NK-92 (cell line): Measurements from ENCODE around the gene SIRT3.
"Not testable (repeated sequence)": the region's sequence is repeated elsewhere in the genome, so short reads cannot be mapped to it uniquely, and the experiment has no call there.

ENCODE experiments used
- DNase-seq: peaks from one replicate; lab custom pipeline; 2025; ENCODE audit not compliant: unreplicated experiment; lab: John Stamatoyannopoulos, UW

The SIRT3 gene

DNA sequence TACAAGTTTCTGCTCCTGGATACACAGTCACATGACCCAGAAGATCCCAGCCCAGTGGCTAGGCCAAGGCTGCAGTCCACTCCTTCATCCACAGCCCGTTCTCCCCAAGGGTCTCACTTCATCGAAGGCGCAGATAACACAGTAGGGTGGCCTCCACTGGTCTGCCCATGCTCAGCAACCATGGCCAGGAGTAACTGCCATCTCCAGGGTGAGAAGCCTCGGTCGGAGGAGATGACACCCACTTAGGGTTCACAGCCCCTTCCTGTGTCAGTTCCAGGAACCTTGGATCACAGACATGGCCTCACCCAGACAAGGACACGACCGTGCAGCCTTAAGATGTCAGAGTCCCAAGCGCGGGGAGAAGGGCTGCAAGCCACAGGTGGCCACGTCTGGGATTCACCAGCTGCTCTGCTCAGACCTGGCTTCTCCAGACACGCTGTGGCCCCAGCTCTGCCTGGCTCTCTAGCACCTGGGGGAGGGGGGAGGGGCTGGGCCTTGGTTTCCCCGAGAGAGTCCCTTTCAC lies 31.5 kb downstream of the SIRT3 start:
- no peak for DNase-seq

DNA sequence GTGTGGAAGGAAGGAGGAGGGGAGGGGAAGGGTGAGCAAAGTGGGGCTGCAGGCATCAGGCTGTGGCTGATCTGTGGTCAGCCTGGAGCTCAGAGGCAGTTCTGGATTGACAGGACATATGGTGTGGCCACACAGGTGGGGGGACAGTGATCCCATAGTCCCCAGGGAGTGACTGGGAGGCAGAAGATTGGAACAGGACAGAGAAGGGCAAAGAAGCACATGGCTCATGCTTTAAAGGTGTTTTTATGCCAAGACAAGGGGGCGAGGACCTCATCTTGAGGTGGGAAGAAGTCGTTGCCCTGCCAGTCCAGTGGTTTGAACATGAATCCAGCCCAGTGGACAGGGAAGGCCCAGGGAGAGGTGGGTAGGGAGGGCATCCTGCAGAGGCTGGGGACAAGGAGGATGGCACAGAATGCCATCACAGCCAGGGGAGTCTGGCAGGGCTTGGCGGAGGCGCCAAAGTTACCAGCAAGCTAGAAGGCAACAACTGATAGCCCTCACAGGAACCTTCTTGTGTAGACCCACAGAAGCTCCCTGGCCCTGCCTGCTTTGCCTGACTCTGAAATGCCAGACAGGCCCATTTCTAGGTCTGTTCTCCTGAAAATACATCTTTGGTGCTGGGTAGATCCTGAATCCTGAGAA lies 32.1 kb downstream of the SIRT3 start:
- DNase-seq = no peak

DNA sequence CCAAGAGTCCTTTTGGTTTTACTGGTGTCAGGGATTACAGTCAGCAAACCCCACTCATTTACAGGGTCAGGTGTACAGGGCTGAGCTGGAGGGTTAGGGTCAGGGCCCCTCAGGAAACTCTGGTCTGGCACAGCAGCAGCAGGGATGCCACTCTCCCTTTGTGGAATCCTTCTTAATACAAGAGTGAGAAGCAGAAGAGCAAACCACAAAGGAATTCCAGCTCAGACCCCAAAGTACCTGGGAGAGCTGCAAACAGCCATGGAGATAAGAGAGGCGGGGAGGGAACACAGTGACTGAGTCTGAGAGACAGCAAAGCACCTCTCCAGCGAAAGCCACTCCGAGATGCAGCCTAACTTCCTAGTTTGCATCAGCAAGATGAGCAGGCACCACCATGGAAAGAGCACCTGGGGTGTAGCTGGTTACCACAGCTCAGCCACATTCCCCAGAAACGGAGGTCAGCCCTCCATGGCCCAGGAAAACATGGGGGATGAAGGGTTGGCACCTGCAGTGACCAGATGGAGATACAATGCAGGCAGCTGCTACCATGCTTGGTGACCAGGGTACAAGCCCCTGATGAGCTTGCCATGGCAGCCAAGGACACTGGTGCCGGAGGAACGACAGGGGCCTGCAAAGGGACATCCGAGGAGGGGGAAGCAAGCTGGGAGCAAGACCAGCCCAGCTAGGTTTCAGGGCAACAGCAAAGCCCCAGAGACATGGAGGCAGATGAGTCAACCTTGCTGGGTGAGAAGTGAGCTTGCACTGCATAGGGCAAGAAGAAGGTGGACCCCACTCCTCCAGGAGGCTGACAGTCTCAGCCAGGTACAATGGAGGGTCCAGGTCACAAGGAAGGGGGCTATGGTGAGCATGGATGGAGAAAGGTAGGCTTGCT lies 32.8 kb downstream of the SIRT3 start:
- DNase-seq = no peak

DNA sequence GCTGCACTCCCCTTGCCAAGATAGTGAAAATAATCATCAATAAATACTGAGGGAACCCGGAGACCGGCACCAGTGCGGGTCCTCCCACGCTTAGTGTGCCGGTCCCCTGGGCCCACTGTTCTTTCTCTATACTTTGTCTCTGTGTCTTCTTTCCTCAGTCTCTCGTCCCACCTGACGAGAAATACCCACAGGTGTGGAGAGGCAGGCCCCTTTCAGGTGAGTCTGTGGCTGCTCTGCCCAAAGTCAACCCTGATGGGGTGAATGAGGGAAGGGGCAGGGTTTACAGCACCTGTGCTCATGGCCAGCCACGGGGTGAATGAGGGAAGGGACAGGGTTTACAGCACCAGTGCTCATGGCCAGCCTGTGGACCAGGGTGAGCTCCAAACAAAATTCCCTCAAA lies 33.7 kb downstream of the SIRT3 start:
- no peak for DNase-seq

DNA sequence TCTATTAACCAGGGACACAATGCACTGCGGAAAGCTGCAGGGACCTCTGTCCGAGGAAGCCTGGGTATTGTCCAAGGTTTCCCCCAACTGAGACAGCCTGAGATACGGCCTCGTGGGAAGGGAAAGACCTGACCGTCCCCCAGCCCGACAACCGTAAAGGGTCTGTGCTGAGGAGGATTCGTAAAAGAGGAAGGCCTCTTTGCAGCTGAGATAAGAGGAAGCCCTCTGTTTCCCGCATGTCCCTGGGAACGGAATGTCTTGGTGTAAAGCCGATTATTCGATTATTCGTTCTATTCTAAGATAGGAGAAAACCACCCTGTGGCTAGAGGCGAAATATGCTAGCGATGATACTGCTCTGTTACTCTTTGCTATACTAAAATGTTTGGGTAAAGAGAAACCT lies 34.2 kb downstream of the SIRT3 start:
- DNase-seq = no peak

DNA sequence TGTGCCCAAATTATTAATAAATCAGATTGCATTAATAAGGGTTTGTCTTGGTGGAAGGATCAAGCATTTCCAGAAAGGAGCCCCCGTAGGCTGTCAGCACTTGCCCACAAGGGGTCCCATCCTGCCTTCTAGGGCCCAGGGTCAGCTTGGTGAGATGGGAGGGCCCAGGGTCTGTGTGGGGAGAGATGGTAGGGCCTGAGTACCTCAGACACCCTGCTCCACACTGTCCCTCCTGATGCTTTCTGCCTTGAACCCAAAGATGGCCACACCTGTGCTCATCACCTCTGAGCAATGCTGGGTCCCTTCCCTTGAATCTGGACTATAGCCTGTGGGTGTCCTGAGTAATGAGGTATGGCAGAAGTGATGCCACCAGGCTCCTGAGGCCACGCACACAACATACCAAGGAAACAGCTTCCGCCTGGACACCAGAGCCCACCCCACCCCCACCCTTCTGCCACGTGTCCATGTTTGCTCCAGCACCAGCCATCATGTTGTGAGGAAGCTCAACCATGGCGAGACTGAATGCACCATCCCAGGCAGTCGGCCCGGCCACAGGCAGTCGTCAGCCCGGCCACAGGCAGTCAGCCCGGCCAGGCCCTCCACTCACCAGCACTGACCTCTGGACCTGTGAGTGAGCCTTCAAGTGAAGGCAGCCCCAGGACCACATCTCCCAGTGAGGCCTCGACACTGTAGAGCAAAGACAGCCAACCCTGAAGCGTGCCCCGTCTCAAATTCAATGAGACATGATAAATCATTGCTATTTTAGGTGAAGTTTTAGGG lies 35.7 kb downstream of the SIRT3 start:
- no peak for DNase-seq

DNA sequence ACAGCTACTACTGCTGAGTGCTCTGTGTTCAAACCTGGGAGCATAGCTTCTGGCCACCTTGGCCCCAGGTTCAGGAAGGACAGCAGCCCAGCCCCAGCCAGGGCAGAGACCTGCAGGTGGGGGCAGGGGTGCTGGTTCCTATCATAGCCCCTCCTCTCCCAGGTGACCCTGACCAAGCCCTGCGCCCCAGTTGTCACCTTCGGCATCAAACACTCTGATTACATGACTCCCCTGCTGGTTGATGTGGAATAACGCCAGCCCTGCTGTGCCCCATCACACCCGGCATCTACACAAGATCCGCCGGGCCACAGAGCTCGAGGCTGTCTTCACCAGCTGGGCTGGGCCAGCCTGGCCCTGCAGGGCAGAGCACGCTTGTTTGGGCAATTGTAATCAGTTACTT lies 36.4 kb downstream of the SIRT3 start:
- DNase-seq = no peak

DNA sequence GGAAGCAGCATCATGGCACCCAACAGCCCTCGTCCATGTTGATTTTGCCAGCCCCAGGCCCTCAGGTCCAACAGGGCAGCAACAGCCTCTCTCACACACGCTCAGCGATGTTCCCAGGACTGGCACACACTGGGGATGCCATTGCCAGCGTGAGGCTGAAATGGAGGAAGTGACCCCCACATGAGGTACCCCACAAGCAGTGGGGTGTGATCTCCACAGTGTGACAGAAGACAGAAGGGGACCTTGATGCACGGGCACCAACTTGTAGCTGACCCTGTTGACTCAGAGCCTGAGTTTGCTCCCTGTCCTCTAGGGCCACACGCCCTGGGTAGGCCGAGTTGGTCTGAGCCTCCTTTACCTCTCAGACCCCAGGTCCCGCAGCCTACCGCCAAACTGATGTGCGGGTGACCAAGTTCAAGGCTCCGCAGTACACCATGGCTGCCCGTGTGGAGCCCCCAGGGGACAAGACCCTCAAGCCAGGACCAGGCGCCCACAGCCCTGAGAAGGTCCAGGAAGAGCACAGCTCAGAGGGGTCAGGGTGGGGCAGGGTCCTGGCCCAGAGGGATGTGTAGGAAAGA lies 37.0 kb downstream of the SIRT3 start:
- DNase-seq = no peak

DNA sequence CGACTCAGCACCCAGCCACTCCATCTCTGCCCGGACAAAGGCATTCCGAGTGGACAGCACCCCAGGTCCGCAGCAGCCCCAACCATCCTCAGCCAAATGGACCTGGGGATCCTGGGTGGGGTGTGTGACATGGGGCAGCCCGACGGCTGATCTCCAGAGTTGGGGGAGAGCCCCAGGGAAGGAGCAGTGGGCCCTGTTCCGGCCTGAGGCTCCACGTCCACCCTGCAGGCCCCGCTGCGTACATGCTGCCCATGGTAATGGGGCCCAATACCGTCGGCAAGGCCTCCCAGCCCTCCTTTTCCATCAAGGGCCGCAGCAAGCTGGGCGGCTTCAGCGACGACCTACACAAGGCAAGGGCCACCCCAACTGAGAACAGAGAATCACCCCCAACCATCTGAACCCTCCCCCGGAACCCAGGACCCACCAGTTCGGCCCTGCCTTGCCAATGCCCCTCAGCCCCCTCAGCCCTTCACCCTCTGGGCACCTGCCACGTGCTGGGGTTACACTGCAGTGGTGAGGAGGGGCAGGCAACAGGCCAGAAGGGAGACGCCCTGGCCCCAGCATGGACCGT lies 37.8 kb downstream of the SIRT3 start:
- no peak for DNase-seq

DNA sequence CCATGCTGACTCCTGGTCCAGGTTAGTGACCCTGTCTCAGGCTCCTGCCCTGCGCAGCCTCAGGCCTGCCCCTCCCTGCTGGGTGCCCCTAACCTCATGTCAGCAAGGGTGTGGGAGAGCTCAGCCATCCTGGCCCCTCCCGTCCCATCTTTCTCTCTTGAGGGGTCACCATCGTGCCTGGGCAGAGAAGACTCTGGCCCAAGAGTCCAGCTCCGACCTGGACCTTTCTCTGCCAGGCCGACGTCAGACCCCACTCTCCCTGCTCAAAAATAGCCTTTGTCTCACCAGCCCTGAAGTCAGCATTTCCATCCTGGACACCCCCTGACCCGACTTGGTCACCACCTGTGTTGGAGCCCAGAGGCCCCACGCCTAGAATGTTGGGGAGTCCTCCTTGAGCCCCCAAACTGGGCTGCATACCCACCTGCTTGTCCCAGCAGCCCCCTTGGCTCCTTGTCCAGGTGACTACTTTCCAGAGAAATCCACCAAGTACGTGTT lies 38.4 kb downstream of the SIRT3 start:
- DNase-seq = no peak

DNA sequence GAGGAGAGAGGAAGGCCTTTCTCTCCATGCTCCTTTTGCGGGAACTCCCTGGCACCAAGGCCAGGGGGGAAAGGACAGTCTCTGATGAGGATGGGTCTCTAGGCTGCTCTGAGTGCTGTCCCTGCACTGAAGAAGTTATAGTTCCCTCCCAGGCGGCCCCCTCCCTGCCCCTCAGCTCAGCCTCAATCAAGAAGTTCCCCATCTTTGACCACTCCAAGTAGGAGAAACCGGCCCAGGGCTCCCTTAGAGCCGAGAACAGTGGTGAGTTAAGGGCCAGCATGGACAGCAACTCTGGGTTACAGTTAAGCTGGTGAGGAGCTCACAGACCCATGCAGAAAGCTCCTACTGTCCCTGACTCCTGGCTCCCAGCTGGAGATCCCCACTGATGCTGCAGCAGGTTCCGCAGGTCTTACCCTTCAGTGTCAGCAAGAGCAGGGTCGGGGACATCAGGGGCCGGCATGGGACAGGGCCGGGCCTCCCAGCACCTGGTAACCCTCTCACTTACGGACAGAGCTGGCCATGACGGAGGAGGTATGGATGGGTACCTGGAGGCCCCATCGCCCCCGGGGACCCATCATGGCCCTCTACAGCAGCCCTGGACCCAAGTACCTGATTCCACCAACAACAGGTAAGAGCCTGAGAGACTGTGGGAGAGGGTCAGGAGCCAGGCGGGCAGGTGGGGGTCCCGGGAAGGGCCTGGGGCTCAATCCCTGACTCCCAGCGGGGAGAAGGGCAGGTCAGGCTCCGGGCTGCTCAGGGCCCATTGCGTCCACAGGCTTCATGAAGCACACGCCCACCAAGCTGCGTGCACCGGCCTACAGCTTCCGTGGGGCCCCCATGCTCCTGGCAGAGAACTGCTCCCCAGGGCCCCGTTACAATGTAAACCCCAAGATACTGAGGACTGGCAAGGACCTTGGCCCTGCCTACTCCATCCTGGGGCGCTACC lies 39.1 kb downstream of the SIRT3 start:
- DNase-seq = no peak

DNA sequence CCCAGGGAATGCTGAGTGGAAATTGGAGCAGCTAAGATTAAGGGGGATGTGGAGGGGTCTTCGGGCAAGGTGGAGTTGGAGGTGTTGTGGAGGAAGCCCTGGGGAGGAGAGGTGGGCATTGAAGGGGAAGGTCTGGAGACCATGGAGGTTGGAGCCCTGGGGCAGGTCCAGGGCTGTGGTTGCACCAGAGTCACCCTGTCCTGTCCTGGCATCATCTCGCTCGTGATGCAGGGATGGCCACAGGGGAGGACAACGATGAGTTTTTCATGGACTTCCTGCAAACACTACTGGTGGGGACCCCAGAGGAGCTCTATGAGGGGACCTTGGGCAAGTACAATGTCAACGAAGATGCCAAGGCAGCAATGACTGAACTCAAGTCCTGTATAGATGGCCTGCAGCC lies 42.7 kb downstream of the SIRT3 start:
- DNase-seq = not testable (repeated sequence)

DNA sequence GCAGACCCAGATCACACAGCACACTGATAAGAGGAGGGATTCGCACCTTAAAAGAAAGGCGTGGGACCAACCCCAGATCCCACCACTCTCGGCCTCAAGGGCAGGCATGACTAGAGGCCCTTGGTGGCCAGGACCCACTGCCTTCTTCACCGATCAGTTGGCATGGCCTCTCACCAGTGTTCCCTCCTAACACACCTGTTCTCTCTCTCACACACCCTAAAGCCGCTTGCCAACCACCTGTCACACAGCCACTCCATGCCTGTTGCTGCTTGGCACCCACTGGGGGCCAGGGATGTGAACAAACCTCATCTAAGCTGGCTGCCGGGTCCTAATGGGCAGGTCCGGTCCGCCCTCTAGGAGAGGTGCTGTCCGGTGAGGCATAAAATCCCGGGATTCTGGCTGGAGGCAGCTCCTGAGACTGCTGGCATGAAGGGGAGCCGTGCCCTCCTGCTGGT lies 43.4 kb downstream of the SIRT3 start, which contains the start of gene SCGB1C1:
TSS of gene SCGB1C1 (plus strand) at position 405 of the 455 bp plus-strand sequence. CDS start at position 427, 22 bp downstream.
- DNase-seq = not testable (repeated sequence)

DNA sequence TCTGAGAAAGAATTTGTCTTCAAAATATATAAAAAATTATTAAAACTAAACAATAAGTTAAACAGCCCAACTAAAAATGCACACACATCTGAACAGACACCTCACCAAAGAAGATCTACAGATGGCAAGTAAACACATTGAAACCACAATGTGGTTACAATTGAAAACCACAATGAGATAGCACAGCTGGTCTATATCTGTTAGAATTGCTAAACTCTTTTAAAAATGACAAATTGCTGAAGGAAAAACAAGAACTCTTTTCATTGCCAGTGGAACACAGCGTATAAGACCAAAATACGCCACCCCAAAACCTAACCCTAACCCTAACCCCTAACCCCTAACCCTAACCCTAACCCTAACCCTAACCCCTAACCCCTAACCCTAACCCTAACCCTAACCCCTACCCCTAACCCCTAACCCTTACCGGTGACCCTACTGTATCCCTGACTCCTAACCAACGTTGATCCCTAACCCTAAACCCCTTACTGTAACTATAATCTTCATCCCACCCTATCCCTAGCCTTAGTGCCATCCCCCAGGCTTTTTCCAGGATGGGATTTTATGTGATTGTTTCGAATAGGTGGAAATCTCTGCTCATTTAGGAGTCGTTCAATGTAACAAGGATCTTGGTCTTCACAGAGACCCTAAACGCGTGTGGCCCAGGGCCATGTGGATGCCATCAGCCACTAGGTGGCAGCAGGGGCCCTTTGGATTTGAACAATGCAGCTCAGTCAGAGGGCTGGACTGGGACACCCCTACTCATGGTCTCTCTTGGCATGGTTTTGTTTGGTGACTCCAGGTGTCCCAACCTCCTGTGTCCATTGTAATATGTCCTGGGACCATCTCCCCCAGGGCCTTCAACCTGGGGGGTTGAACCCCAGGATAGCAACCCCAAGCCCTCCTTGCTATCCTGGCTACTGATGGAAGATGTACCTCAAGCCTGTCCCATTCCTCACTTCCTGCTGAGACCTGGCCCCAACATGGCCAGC lies 44.4 kb downstream of the SIRT3 start:
- DNase-seq = not testable (repeated sequence)

DNA sequence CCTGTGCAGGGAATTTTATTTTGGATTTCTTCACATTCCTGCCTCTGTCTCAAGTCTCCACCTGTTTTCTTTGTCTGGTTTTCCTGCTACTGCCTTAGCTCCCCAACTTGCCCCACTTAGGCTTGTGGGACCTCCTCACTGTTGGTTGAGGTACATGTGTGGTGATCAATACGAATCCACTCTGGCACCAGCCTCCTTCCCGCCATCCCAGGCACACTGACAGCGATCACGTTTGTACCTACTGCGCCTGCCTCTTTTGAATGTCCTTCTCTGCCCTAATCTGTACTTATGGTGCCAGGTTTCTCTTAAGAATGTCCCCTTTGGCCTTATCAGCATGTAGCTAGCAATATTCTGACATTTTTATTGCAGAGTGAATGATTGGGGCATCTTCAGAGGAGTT lies 45.6 kb downstream of the SIRT3 start:
- DNase-seq = not testable (repeated sequence)

DNA sequence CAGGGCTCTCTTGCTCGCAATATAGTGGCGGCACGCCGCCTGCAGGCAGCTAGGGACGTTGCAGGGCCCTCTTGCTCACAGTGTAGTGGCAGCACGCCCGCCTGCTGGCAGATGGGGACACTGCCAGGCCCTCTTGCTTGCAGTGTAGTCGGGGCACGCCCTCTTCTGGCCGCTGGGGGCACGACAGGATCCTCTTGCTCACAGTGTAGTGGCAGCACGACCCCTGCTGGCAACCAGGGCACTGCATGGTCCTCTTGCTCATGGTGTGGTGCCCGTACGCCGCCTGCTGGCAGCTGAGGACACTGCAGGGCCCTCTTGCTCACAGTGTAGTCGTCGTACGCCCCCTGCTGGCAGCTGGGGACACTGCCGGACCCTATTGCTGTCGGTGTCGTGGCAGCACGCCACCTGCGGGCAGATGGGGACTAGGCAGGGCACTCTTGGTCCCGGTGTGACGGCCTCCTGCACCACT lies 46.3 kb downstream of the SIRT3 start:
- not testable (repeated sequence) for DNase-seq

DNA sequence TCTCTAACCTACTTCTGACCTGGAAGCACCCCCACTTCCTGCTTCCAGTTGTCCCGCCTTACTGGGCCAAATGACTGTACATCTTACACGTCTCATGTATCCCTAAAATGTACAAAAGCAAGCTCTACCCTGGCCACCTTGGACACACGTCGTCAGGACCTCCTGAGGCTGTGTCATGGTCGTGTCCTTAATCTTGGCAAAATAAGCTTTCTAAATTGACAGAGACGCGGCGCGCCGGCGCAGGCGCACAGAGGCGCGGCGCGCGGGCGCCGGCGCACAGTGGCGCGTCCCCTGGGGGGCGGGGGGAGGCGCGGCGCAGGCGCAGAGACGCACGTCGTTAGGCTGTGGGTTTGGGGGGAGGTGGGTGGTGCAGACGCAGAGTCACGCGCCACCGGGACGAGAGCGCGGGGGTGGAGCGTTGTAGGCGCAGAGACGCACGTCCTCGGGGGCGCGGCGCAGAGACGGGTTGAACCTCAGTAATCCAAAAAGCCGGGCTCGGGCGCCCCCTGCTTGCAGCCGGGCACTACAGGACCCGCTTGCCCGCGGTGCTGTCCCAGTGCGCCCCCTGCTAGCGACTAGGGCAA lies 46.9 kb downstream of the SIRT3 start:
- DNase-seq = not testable (repeated sequence)
